Measurements from ENCODE around the gene SEC14L5.

GRCh38 chr16:4960579-4960978 is 2.4 kb downstream of the SEC14L5 start:
- no peak for TF ChIP-seq CTCF (IDR thresholded peaks at IDR 0.05; ENCODE audit: low read depth, low read length)
- TF ChIP-seq EZH2phosphoT487 (IDR thresholded peaks at IDR 0.05; ENCODE audit: low read depth) = no peak

Data from OCI-LY3 (cell line).